HepG2 (cell line): ENCODE results near the gene CSK. TPM values are rescaled to one million over a fixed set of nuclear protein-coding genes. Genes with fewer than 3 reads are reported as not detected.

Source experiments
- CEBPG ChIP-seq: IDR thresholded peaks from 2 replicates; pipeline ENCODE4 v1.6.1; 2016
- FOXO1 ChIP-seq: sonication (generic); formaldehyde crosslinking; IDR thresholded peaks from 2 replicates; pipeline ENCODE4 v1.4.0; 2020; ENCODE audit warnings: missing genetic modification reagents
- LCORL ChIP-seq, 2 experiments: fragments of 450-650 bp in 1 of 2; sonication (generic) in 1 of 2; formaldehyde crosslinking in 1 of 2; IDR thresholded peaks; 2 replicates each; pipeline versions ENCODE4 v1.5.0 to v1.6.1; 2017 to 2020; ENCODE audit warnings: antibody characterized with exemption in 1 of 2, missing genetic modification reagents in 1 of 2
- LRRFIP1 ChIP-seq: sonication (generic); formaldehyde crosslinking; conservative IDR thresholded peaks from 2 replicates; pipeline ENCODE4 v1.4.0; 2020; ENCODE audit warnings: missing genetic modification reagents
- MED1 ChIP-seq: sonication (generic); formaldehyde crosslinking; IDR thresholded peaks from 2 replicates; pipeline ENCODE4 v1.4.0; 2020; ENCODE audit warnings: missing genetic modification reagents
- PAXIP1 ChIP-seq: sonication (generic); formaldehyde crosslinking; conservative IDR thresholded peaks from 2 replicates; pipeline ENCODE4 v1.4.0; 2020; ENCODE audit warnings: mild to moderate bottlenecking, missing genetic modification reagents, moderate library complexity
- RBAK ChIP-seq: sonication (generic); formaldehyde crosslinking; IDR thresholded peaks from 2 replicates; pipeline ENCODE4 v1.5.1; 2020; ENCODE audit warnings: mild to moderate bottlenecking, missing genetic modification reagents
- SCMH1 ChIP-seq: sonication (generic); formaldehyde crosslinking; IDR thresholded peaks from 2 replicates; pipeline ENCODE4 v1.9.0; 2021; ENCODE audit warnings: missing genetic modification reagents, mild to moderate bottlenecking, borderline replicate concordance
- SIX4 ChIP-seq: sonication (generic); formaldehyde crosslinking; IDR thresholded peaks from 2 replicates; pipeline ENCODE4 v1.4.0; 2020; ENCODE audit warnings: missing genetic modification reagents
- YEATS4 ChIP-seq: sonication (generic); formaldehyde crosslinking; IDR thresholded peaks from 2 replicates; pipeline ENCODE4 v1.4.0; 2020; ENCODE audit warnings: missing genetic modification reagents, borderline replicate concordance
- ZBTB39 ChIP-seq: sonication (generic); formaldehyde crosslinking; IDR thresholded peaks from 2 replicates; pipeline ENCODE4 v1.5.0; 2020; ENCODE audit warnings: missing genetic modification reagents
- ZNF264 ChIP-seq: sonication (generic); formaldehyde crosslinking; IDR thresholded peaks from 2 replicates; pipeline ENCODE4 v1.4.0; 2020; ENCODE audit warnings: missing genetic modification reagents
- ZNF276 ChIP-seq: sonication (generic); formaldehyde crosslinking; IDR thresholded peaks from 2 replicates; pipeline ENCODE4 v1.4.0; 2020; ENCODE audit warnings: mild to moderate bottlenecking, low read depth, missing genetic modification reagents
- ZNF280B ChIP-seq: sonication (generic); formaldehyde crosslinking; IDR thresholded peaks from 2 replicates; pipeline ENCODE4 v1.5.0; 2020; ENCODE audit warnings: missing genetic modification reagents, mild to moderate bottlenecking, borderline replicate concordance
- ZNF549 ChIP-seq: sonication (generic); formaldehyde crosslinking; IDR thresholded peaks from 2 replicates; pipeline ENCODE4 v1.5.0; 2020; ENCODE audit warnings: missing genetic modification reagents
- ZNF562 ChIP-seq: sonication (generic); formaldehyde crosslinking; IDR thresholded peaks from 2 replicates; pipeline ENCODE4 v1.8.0; 2022; ENCODE audit warnings: missing genetic modification reagents, borderline replicate concordance
- polyA plus RNA-seq, 8 experiments: library from polyadenylated mRNA; depleted of rRNA in 3 of 8; stranded (reverse) in 7 of 8; unstranded in 1 of 8; fragments of >200 nt; fragmentation: Illumina TruSeq in 4 of 8; extraction: Trizol in 4 of 8; gene quantifications; 2 replicates each; pipeline versions ENCODE4 v1.2.1 to v1.2.3, GENCODE V29; 2011 to 2016; ENCODE audit warnings: low read depth in 4 of 8, missing spikeins in 1 of 8, mixed read lengths in 1 of 8; ENCODE audit not compliant: insufficient read depth in 1 of 8
- total RNA-seq, 5 experiments: library from RNA; depleted of rRNA; stranded (reverse); fragments of >200 nt; fragmentation: Illumina TruSeq; extraction: Trizol; gene quantifications; 2 replicates each; pipeline ENCODE4 v1.2.3, GENCODE V29; 2016; ENCODE audit warnings: low read depth in 1 of 5

The CSK gene
- total and polyA plus RNA-seq, 2 of the 13 experiments (the other 11 are each of a cell fraction or from before 2014, with no cell fraction given) = 12.5 to 21.3 TPM

- TF ChIP-seq PAXIP1 (peak; percentile 23; the same call in 1 of the 2 replicates), ZNF549 (CRISPR knock-in tag) (no peak), SIX4 (CRISPR knock-in tag) (no peak), ZNF562 (CRISPR knock-in tag) (no peak), MED1 (CRISPR knock-in tag) (peak; percentile 24; the same call in 1 of the 2 replicates), RBAK (CRISPR knock-in tag) (no peak), SCMH1 (no peak), LCORL (IDR thresholded peaks at IDR 0.05) (no peak), LCORL (CRISPR knock-in tag; IDR thresholded peaks at IDR 0.05) (peak; percentile 79), CEBPG (CRISPR knock-in tag) (no peak), YEATS4 (peak; percentile 45; the same call in 1 of the 2 replicates), FOXO1 (0 out of 2 replicates have a peak, but pooled peaks have one; percentile 6), LRRFIP1 (CRISPR knock-in tag) (no peak), ZNF276 (CRISPR knock-in tag) (no peak), ZNF264 (0 out of 2 replicates have a peak, but pooled peaks have one; percentile 23), ZNF280B (CRISPR knock-in tag) (0 out of 2 replicates have a peak, but pooled peaks have one; percentile 14), ZBTB39 (peak; percentile 64; the same call in 1 of the 2 replicates)
Observed at GRCh38 chr15:74783072-74783807, 1.4 kb downstream of the CSK start (continued).
